H1 (cell line): ENCODE data around the gene IFT81. TPM values are rescaled to one million over a fixed set of nuclear protein-coding genes. Genes with fewer than 3 reads are reported as not detected.

Source experiments
- GABPA ChIP-seq: IDR thresholded peaks from 2 replicates; pipeline ENCODE4 v1.6.1; 2011; ENCODE audit warnings: mild to moderate bottlenecking, low read length, moderate library complexity, borderline replicate concordance; ENCODE audit not compliant: insufficient read depth
- JUN ChIP-seq: IDR thresholded peaks from 2 replicates; pipeline ENCODE4 v1.6.1; 2011; ENCODE audit warnings: low read depth, mild to moderate bottlenecking, improper control_type of control experiment, low read length
- POU5F1 ChIP-seq: IDR thresholded peaks from 2 replicates; pipeline ENCODE4 v1.6.1; 2011; ENCODE audit warnings: low read depth, mild to moderate bottlenecking, low read length, moderate library complexity
- polyA plus RNA-seq, 7 experiments: library from polyadenylated mRNA; depleted of rRNA in 3 of 7; stranded (reverse) in 5 of 7; unstranded in 2 of 7; fragments of >200 nt in 5 of 7; fragments of 200-250 nt in 2 of 7; gene quantifications; 1 replicate in 5 of 7; 2 replicates in 1 of 7; 4 replicates in 1 of 7; pipeline versions ENCODE4 v1.2.1 to v1.2.3, GENCODE V29; 2011 to 2013; ENCODE audit warnings: missing spikeins in 2 of 7, mixed read lengths in 2 of 7
- total RNA-seq: library from RNA; stranded (reverse); fragmentation: NEBNext Ultra II Directional; extraction: Animal tissue kit (Norgen Biotek cat#: 25700); gene quantifications from 2 replicates; pipeline ENCODE4 v1.2.1, GENCODE V29; 2021

The IFT81 gene
- total and polyA plus RNA-seq, 2 of the 8 experiments (the other 6 are each of a cell fraction or from before 2014, with no cell fraction given), result 4.1 to 14.5 TPM

- no peak for TF ChIP-seq JUN
- TF ChIP-seq GABPA, result no peak
- TF ChIP-seq POU5F1, result no peak
These were observed 59.2 kb downstream of the IFT81 start (continued) for GRCh38 chr12:110183386-110183785.
